ENCODE data around the gene SPG7.
A peak's percentile ranks its signal among the peaks of the same experiment; 100 is the strongest.
"Not testable (repeated sequence)": the region's sequence is repeated elsewhere in the genome, so short reads cannot be mapped to it uniquely, and the experiment has no call there.

The SPG7 gene

DNA sequence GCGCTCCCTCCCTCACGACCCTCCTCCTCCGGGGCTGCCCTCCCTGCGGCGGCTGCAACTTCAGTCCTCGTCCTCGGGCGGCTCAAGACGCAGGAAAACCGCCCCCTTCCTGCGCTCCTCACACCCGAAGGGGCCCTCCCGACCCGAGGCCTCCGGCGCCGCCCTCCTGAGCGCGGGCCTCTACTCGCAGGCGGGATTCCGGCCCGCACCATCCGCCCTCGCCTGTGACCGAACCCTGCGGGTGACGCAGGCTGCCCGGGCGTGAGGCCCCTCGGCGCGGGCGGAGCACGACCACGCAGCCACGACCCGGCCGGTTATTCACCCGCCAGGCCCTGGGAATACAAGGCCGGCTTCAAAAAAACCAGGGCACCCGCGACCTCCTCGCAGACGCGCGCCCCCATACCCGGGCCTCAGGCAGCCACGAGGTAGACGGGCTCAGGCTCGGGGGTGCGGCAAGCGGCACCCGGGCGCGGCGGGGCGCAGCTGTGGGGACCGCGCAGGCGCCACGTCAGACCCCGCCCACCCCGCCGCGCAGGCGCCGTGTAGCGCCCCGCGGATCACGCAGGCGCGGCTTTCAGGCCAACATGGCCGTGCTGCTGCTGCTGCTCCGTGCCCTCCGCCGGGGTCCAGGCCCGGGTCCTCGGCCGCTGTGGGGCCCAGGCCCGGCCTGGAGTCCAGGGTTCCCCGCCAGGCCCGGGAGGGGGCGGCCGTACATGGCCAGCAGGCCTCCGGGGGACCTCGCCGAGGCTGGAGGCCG, at the start of gene SPG7:
Gene SPG7, plus strand, starts transcription at position 570 of the 757 bp plus-strand sequence. Its CDS starts 15 bp downstream, at position 585.
- DNase-seq, result peak; percentile 21 to 80

DNA sequence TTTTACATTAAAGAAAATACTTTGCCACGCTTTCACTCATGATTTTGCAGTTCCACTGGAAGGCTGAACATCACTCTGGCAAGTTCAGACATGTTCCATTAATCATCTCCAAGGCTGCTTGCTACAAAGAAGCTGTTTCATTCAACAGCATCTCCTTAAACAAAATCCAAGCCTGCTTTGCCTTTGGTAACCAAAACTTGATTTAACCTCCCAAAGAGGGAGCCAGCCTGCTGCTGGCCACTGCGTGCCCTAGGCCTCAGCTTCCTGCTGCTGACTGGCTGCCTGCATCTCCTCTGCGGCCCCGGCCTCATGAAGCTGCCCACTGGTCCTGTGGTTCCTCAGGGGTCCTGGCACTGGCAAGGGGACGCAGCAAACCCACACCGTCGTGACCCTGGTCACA, 49.7 kb upstream of the SPG7 start:
- DNase-seq, result no peak

DNA sequence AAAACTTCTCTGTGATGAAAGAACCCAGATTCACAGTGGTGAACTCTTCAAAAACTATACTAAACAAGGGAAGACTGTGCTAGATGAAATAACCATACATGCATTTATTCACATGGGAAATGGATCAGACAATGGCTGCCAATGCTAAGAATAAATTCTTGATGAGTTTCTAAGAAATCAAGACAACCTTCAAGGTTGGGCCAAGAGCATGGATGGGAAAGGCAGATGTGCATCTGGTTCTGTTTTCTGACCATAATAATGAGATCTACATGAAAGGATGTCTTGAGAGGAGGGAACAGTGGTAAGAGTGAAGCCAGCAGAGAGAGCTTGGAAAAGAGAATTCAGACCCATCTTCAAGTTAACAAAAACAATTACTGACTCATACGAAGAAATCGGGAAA, 49.2 kb upstream of the SPG7 start:
- DNase-seq, result no peak

DNA sequence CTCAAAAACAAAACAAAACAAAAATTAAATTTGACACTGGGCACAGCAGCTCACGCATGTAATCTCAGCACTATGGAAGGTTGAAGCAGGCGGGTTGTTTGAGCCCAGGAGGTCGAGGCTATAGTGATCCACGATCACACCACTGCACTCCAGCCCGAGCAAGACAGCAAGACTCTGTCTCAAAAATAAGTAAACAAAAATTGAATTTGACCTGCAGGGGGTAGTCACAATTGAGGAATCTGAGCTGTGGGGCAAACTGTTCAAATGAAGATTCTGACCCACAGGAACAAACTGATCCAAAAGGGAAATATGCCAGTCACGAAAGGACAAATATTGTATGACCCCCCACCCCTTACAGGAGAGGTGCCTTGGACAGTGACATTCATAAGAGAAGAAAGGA, 47.6 kb upstream of the SPG7 start:
- no peak for DNase-seq

DNA sequence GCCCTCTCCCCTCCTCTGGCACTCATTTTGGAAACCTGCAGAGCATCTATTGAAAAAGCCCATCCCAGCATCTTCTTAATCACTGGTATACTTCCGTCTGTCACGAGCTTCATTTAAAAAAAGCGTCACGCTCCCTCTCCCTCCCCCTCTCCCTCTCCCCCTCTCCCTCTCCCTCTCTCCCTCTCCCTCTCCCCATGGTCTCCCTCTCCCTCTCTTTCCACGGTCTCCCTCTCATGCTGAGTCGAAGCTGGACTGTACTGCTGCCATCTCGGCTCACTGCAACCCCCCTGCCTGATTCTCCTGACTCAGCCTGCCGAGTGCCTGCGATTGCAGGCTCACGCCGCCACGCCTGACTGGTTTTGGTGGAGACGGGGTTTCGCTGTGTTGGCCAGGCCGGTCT, 46.3 kb upstream of the SPG7 start:
- not testable (repeated sequence) for DNase-seq

DNA sequence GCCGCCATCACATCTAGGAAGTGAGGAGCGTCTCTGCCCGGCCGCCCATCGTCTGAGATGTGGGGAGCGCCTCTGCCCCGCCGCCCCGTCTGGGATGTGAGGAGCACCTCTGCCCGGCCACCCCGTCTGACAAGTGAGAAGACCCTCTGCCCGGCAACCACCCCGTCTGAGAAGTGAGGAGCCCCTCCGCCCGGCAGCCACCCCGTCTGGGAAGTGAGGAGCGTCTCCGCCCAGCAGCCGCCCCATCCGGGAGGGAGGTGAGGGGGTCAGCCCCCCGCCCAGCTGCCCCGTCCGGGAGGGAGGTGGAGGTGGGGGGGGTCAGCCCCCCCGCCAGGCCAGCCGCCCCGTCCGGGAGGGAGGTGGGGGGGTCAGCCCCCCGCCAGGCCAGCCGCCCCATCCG, 45.6 kb upstream of the SPG7 start:
- not testable (repeated sequence) for DNase-seq

DNA sequence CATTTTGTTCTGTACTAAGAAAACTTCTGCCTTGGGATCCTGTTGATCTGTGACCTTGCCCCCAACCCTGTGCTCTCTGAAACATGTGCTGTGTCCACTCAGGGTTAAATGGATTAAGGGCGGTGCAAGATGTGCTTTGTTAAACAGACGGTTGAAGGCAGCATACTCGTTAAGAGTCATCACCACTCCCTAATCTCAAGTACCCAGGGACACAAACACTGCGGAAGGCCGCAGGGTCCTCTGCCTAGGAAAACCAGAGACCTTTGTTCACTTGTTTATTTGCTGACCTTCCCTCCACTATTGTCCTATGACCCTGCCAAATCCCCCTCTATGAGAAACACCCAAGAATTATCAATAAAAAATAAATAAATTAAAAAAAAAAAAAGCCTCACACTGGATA, 44.9 kb upstream of the SPG7 start:
- not testable (repeated sequence) for DNase-seq

DNA sequence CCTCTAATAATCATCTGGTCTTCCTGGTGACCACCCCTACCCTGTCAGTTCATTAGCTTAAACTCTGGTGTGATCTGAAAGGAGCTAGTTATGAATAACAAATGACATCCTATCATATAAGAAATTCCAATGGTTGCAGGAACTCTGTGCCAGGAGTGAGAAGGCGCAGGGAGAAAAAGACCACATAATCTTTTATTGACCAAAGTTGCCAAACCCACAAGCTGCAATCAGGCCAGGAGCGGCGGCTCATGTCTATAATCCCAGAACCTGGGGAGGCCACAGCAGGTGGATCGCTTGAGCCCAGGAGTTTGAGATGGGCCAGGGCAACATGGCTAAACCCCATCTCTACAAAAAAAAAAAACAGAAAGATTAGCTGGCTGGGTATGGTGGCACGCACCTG, 41.3 kb upstream of the SPG7 start:
- DNase-seq, result no peak

DNA sequence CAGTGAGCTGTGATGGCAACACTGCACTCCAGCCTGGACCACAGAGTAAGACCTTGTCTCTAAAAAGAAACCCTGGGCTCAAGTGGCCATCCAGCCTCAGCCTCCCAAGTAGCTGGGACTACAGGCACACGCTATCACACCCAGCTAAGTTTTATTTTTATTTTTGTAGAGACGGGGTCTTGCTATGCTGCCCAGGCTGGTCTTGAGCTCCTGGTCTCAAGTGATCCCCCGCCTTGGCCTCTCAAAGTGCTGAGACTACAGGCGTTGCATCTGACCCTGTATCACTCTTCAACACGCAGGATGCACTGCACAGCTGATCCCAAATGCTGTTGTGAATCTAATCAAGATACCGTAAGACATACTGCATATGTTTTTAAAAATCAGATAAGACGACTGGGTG, 40.8 kb upstream of the SPG7 start:
- DNase-seq, result no peak

DNA sequence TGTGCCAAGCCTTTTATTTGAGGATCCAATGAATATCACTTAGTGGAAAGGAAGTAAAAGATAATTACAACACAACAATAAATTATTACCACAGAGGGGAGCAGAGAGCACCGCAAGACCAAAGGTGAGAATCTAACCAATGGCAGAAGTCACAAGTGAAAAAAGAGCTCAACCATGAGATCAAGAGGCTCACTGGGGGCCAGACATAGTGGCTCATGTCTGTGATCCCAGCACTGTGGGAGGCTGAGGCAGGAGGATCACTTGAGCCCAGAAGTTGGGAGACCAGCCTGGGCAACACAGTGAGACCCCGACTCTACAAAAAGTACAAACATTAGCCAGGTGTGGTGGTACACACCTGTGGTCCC, 35.5 kb upstream of the SPG7 start:
- no peak for DNase-seq

DNA sequence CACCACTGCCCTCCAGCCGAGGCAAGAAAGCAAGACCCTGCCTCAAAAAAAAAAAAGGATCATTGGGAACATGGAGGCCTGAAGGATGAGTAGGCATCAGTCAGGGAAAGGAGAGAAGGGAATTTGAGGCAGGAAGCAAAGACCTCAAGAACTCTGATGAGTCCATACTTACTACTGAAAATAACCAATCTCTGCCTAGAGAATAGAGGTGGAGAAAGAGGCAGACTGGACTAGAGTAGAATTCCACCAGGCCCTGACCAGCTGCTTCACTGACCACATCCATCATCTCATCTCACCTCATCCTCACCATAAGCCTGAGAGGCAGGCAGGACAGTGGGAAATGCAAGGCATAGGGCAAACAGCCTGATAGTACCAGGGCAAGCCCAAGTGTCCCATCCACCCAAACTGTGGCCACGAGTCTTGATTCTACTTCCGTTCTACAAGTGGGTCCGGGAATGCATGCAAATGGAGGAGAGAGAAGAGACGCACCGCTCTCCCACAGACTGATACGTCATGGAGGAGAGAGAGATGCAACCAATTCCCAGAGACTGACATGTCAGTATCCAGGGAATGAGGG, 35.0 kb upstream of the SPG7 start:
- no peak for DNase-seq

DNA sequence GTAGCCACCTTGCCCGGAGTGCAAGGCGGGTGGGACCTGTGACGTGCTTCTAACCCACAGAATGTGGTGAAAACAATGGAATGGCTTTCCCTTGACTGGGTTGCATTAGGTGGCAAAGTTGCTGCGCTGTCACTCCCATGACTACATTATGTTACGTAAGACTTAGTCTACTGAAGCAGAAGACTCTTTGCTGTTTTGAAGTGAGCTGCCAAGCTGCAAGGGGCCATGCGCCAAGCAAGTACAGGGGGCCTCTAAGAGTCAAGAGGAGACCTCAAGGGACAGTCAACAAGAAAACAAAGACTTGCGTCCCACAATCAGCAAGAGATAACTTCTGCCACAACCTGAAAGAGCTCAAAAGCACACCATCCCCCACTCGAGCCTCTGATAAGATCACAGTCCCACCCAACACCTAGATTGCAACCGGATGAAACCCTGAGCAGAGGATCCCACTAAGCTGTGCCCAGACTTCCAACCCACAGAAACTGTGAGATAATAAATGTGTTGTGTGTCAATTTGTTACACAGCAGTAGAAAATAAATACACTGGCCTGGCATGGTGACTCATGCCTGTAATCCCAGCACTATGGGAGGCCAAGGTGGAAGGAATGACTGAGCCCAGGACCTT, 34.3 kb upstream of the SPG7 start:
- DNase-seq, result no peak

DNA sequence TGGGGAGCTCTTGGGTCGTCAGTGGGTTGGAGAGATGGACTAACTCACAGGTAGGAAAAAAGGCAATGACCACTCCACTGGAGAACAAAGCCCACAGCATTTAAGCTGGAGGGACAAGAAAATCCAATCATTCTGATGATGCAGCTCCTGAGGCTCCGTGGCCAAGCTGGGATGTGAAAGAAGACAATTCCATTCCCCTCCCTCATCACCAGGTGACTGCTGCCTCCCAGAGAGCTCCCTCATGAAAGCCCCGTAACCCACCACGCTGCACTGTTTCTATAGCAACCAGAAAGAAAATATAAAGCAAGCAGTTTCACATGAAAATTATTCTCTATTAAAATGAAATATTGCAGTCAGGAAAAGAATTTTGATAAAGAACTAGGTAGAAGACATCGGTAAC, 33.1 kb upstream of the SPG7 start:
- DNase-seq, result no peak

DNA sequence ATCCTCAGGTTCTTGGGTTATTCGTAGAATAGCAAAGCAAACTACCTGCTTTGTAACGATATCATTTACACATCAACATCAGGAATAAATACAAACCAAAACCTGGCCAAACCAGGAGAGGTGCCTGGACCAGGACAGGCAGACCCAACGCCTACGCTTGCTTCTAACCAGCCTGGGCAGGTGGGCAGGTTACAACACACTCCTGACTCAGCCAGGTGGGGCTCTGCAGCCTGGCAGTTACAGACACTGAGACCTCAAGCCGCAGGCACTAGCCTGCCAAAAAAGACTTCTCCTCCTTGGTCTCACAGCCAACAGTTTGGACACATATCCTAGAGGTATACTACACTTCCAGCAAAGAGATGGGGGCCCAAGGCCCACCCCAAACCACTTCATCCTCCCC, 31.8 kb upstream of the SPG7 start:
- DNase-seq, result no peak

DNA sequence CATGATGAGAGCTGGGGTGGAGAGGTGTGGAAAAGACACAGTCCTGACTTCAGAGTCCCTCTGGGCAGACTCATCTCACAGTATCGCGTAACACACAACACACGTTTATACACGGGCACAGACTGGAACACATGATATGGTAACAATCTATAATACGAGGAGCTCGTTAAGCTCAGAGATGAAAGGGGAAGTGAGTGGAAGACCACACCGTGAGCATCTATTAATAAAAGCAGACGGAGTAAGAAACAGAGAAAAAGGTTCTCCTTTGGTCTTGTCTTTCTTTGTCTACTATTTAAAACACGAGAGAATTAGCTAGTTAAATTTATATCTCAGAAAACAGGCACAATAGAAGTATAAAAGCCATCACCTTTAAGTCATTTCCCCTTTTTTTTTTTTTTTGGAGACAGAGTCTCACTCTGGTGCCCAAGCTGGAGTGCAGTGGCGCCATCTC, 31.4 kb upstream of the SPG7 start:
- no peak for DNase-seq

DNA sequence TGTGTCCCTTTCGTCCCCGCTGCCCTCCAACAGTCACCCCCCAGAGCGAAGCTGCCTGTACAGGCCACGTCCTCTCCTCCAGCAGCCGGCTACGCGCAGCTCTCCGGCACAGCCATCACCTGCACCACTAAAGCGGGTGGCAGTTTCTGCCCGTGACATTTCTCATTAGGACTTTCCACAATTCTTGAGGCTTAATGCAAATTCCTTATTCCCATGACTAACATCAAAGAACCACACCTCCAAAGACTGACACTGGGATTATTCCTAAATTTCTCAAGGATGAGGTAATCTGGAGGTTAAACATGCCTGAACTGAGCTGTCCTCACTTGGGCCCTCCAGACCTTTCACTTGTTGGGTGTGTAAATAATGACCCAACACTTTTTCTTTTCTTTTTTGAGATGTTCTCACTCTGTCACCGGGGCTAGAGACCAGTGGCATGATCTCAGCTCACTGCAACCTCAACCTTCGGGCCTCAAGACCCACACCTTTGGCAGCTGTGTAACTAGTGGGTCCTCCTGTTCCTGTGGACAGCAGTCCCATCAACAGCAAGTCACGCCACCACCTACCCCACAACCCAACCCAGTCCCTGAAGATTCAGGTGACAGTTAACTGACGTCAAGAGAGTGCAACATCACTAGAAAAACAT, 29.5 kb upstream of the SPG7 start:
- no peak for DNase-seq

DNA sequence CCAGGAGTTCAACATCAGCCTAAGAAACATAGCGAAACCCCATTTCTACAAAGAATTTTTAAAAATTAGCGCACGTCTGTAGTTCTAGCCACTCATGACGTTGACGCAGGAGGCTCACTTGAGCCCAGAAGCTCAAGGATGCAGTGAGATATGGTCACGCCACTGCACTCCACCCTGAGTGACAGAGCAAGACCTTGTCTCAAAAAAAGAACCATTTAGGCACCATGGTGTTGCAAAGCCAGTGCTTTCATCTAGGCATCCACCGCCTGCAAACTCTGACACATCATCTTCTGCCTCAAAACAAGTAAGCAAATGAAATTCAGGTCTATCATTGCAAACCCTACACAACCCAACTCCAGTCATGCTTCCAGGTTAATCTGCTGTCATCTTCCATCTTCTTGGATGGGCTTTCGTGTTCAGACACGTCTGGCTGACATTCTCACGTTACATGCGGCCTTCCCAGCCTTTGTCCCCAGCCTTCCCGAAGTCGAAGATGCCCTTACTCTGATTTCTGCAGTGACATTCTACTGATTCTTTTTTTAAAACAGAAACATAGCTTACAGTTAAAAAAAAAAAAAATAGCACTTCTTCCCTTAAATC, 26.7 kb upstream of the SPG7 start:
- DNase-seq, result no peak

DNA sequence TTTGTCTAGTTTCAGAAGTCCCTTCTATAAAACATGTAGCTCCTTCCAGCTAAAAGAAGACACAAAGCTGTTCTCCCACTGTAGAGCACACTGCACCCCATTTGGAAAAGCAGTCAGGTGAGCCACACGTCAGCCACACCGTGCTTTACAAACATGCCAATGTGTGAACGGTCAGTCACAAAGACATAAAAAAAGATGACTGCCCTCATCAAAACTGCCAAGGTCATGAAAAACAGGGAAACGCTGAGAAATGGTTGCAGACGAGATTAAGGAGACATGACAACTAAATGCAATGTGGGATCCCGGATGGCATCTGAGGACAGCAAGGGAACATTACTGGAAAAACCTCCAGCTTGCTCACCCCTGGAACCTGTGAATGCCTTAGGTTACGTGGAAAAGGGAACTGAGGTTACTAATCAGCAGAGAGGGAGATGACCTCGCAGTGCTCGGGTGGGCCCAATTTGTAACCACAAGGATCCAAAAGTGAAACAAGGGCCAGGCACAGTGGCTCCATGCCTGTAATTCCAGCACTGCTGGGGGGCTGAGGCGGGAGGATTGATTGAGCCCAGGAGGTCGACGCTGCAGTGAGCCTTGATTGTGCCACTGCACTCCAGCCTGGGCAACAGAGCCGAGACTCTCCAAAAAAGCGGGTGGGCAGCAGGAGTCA, 25.9 kb upstream of the SPG7 start:
- DNase-seq, result no peak

DNA sequence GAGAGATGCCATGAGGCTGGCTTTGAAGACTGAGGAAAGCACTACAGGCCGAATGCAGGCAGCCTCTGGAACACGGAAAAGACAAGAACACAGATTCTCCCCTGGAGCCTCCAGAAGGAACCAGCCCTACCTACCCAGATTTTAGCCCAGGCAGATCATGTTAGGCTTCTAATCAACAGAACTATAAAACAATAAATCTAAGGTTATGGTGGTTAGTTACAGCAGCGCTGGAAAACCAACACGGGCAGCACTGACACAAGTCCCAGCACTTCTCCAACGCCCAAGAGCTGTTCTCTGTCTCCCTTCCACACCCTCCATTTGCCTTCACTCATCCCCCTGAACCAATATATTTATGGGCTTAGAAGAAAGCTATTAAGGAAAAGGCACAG, 25.4 kb upstream of the SPG7 start:
- no peak for DNase-seq

DNA sequence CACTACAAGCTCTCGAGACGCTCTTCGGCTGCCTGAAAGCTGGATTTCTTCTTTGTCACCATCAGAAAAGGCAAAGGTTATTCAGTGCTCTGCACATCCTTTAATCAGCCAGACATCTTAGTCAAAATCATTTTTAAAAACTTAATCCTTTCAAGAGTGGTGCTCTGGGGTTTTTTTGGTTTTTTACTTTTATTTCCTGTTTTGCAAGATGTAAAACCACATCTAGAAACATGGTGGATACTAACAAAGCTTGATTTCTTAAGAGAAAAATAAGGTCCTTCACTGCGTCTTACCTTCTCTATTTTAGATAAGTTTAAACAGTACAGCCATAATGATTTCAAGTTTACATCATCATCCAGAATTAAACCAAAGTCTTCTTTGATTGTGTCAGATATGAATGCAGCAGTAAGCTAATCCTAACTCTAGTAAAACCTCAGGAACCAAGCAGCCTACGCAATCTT, 24.1 kb upstream of the SPG7 start:
- no peak for DNase-seq

DNA sequence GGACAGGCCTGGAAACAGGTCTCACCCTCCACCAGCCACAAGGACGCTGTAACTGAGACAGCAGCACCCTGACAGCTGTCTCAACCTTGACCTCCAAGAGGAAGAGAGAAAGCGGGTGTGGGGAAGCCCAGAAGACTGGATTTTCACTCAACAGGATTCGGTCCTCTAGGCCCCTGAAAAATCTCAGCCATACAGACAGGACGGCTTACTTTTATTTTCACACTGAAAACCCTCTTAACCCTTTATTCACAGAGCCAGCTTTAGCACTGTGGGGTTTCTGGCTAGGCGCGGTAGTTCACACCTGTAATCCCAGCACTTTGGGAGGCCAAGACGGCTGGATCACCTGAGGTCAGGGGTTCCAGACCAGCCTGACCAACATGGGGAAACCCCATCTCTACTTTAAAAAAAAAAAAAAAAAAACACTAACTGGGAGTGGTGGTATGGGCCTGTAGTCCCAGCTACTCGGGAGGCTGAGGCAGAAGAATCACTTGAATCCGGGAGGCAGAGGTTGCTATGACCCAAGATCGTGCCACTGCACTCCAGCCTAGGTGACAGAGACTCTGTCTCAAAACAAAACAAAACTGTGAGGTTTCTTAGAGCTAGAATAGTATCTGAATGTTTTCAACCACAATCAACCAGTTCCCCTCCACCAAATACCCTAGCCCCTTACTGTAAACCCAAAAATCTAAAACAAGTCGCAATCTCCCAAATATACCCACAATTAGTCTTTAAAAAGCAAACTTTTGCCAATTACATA, 23.1 kb upstream of the SPG7 start:
- DNase-seq, result no peak

DNA sequence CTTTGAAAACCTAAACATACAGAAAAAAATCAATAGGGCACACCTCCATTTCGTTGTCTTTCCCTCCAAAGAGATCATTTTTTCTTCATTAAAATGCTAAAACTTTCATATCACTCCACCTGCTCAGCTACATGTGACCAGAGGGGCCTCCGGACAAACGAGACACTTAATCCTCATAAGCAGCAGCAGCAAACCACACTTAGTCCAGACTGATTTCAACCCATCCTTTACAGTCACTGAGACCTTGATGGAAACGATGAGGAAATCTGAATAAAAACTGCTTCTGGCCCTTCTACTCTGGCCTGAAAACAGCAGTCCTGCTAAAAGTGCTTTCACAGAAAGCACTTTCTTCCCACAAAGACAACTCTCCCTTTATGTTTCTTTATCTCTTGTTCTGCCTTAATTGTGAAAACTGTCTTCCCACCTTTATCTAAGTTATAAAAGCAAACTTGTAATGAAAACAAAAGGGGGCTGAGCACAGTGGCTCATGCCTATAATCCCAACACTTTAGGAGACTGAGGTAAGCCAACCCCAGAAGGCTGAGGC, 22.4 kb upstream of the SPG7 start:
- no peak for DNase-seq

Data from NCI-H446 (cell line).